ENCODE data around the gene RASA3.
A peak's percentile ranks its signal among the peaks of the same experiment; 100 is the strongest.
"Not testable (repeated sequence)": the region's sequence is repeated elsewhere in the genome, so short reads cannot be mapped to it uniquely, and the experiment has no call there.

RASA3 gene, protein sequence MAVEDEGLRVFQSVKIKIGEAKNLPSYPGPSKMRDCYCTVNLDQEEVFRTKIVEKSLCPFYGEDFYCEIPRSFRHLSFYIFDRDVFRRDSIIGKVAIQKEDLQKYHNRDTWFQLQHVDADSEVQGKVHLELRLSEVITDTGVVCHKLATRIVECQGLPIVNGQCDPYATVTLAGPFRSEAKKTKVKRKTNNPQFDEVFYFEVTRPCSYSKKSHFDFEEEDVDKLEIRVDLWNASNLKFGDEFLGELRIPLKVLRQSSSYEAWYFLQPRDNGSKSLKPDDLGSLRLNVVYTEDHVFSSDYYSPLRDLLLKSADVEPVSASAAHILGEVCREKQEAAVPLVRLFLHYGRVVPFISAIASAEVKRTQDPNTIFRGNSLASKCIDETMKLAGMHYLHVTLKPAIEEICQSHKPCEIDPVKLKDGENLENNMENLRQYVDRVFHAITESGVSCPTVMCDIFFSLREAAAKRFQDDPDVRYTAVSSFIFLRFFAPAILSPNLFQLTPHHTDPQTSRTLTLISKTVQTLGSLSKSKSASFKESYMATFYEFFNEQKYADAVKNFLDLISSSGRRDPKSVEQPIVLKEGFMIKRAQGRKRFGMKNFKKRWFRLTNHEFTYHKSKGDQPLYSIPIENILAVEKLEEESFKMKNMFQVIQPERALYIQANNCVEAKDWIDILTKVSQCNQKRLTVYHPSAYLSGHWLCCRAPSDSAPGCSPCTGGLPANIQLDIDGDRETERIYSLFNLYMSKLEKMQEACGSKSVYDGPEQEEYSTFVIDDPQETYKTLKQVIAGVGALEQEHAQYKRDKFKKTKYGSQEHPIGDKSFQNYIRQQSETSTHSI

DNA sequence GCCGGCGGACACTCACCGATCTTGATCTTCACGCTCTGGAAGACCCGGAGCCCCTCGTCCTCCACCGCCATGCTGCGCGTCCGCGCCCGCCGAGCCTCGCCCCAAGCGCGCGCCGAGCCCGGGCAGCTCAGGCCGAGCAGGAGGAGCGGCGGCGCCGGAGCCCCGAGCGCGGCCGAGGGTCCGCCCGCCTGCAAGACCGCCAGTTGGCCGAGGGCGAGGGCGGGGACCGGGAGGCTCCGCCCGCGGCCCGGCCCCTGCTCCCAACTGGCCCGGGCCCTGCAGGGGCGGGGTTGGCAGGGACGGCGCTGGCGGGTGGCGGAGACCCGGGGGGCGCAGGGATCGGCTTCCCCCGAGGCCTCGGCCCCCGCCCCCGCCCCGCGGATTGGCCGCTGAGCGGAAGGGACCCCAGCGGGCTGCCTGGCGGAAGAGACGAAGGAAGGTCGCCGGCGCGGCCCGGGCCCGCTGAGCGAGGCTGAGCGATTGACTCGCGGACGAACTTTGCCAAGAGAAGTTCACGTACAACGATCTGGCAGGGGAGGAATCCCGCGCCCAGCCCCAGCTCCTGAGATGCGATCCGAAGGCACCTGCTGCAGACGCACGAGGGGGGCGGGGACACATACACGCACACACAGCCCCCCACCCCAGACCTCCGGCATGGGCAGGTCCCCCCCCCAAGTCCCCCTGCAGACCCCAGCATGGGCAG, at the start of gene RASA3:
RASA3 (minus strand) TSS at position 205 of the 703 bp plus-strand sequence; CDS start at position 71, 134 bp downstream.
- H3K4me3 ChIP-seq (ENCODE audit: low read length) = peak within 1 kb of the TSS; percentile 67
- TF ChIP-seq ZNF274 (IDR thresholded peaks at IDR 0.05; ENCODE audit: low read depth, low read length) = no peak

DNA sequence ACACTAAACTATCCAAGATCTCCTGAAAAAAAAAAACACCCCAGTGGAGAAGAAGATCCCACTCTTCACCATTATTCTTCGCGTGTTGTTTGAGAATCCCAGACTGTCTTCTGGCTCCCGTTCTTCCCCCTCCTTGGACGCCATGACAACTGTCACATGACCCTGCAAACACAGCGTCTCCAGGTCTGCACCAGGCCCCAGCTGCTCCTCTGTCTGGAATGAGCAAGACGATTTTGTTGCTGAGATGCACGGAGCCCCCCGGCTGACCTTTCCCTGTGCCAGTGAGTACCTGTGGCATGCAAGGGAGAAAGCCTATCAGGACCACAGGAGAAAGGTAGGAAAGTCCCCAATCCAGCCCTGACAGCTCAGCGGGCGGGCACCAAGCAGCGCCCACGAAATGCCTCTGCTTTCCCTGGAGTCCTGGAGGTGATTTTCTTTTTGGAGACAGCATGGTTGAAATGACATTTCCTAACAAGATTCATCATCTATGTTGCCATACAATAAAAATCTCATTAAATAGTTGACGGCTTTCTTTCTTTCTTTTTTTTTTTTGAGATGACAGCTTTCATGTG, 46.8 kb upstream of the RASA3 start, which contains the start of gene CFAP97D2:
CFAP97D2 (plus strand) TSS at position 171 of the 572 bp plus-strand sequence; CDS start at position 245, 74 bp downstream.
- no peak for TF ChIP-seq ZNF274 (IDR thresholded peaks at IDR 0.05; ENCODE audit: low read depth, low read length)

DNA sequence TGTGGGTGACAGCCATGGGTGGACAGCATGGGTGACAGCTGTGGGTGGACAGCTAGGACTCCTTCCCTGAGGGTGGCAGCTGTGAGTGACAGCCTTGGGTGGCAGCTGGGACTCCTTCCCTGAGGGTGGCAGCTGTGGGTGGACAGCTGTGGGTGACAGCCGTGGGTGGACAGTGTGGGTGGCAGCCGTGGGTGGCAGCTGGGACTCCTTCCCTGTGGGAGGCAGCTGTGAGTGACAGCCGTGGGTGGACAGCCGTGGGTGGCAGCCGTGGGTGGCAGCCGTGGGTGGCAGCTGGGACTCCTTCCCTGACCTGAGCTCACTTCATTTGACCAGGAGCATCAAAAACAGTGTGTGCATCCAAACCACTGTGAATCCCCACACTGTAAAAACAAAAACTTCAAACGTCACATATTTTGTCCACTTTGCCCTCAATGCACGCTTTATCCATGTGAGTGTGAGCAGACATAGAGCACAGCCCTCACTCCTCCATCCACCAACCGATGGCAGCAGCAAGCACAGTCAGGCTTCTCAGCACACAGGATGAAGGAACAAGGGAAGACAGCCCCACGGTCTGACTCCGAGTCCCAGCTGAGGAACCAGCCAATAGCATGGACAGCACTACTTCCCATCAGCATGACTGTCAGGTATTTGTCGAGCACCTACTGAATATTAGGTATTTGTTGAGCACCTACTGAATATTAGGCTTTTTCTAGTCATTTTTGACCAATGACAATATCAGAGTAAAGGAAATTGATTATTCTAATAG, 45.0 kb upstream of the RASA3 start:
- H3K4me3 ChIP-seq (ENCODE audit: low read length) = no peak overlapping the region
- TF ChIP-seq ZNF274 (IDR thresholded peaks at IDR 0.05; ENCODE audit: low read depth, low read length) = no peak

More for the DNA sequence above, 46.8 kb upstream of the RASA3 start, which contains the start of gene CFAP97D2:
- no peak within 1 kb of the TSS for H3K4me3 ChIP-seq (ENCODE audit: low read length)

DNA sequence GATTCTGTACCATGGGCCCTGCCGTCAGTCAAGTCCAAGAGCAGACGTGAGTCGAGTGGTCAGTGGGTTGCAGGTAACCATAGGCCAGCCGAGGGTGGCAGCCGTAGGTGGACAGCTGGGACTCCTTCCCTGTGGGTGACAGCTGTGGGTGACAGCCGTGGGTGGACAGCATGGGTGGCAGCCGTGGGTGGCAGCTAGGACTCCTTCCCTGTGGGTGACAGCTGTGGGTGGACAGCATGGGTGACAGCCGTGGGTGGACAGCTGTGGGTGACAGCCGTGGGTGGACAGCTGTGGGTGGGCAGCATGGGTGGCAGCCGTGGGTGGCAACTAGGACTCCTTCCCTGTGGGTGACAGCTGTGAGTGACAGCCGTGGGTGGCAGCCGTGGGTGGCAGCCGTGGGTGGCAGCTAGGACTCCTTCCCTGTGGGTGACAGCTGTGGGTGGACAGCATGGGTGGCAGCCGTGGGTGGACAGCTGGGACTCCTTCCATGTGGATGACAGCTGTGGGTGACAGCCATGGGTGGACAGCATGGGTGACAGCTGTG, 44.0 kb upstream of the RASA3 start:
- not testable (repeated sequence) for H3K4me3 ChIP-seq (ENCODE audit: low read length)

DNA sequence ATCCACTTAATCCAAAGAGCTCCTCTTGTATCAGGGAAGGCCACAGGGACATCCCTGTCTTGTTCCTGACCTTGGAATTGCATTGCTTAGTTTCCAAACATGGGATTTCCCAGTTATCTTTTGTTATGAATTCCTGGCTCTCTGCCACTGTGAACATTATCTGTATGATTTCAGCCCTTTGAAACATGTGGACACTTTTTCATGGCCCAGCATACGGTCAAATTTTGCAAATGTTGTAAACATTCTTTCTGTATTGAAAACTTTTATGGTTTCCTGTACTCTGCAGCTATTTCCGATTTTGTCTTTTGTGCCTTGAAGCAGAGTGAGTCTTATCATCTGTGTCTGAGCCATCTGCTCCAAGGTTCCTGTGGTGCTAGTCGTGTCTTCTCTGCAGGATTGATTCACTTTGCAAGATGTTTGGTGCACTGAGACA, 42.1 kb upstream of the RASA3 start:
- H3K4me3 ChIP-seq (ENCODE audit: low read length) = no peak overlapping the region
- no peak for TF ChIP-seq ZNF274 (IDR thresholded peaks at IDR 0.05; ENCODE audit: low read depth, low read length)

DNA sequence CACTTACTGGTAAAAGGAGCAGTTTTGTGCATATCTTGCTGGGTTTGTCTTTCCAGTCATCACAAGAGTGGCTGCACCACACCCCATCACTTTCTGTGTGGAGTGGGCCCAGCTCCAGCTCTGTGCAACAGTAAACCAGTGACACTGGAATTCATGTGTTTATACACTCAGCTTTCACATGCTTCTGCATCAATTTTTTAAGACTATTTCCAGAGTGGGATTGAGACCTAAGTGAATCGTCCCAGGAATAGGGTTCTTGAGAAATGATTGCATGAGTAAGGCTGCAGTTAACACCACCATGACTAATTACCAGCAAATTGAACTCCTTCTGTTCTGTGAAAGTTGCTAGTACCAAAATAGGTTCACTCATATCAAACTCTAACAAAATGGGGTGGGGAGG, 41.3 kb upstream of the RASA3 start:
- H3K4me3 ChIP-seq (ENCODE audit: low read length) = no peak overlapping the region
- no peak for TF ChIP-seq ZNF274 (IDR thresholded peaks at IDR 0.05; ENCODE audit: low read depth, low read length)

DNA sequence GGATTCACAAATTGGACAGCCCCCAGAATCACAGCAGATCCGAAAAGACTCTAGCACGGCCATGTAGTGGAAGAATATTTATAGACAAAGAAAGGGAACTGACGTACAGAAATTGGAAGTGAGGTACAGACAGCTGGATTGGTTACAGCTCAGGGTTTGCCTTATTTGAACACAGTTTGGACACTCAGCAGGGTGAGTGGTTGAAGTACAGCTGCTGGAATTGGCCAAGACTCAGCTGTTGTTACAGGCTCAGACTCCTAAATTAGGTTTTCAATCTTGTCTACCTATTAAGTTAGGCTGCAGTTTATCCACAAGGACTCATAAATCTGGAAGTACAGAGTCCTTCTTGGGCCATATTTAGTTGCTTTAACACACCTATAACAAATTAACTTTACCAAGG, 40.8 kb upstream of the RASA3 start:
- no peak overlapping the region for H3K4me3 ChIP-seq (ENCODE audit: low read length)
- no peak for TF ChIP-seq ZNF274 (IDR thresholded peaks at IDR 0.05; ENCODE audit: low read depth, low read length)

DNA sequence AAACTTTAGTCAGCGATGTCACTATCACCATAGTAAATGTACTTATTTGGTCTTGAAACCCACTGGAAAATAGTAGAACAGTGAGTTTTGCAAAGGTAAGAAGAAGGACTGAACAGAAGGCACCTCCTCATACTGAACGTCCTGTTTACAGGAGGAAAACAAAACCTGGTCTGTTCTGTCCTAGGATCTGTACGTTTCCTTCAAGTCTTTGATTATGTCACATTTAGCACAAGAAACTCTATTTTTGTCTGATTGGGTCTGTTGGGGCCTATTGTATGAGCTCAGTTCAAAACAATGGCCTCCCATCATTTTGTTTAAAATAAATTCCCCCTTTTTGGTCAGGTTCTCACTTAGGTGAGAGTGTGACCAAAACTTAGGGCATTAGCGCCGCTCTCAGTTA, 35.5 kb upstream of the RASA3 start:
- H3K4me3 ChIP-seq (ENCODE audit: low read length) = no peak overlapping the region
- TF ChIP-seq ZNF274 (IDR thresholded peaks at IDR 0.05; ENCODE audit: low read depth, low read length) = no peak

DNA sequence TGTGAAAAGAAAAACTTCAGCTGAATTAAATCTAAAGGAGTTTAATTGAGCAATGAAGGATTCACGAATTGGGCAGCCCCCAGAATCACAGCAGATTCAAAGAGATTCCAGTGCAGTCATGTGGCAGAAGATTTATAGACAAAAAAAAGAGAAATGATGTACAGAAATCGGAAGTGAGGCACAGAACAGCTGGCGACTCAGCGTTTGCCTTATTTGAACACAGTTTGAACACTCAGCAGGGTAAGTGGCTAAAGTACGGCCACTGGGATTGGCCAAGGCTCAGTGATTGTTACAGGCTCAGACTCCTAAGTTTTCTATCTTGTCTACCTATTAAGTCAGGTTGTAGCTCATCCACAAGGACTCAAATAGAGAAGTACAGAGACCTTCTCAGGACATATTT, 35.0 kb upstream of the RASA3 start:
- no peak overlapping the region for H3K4me3 ChIP-seq (ENCODE audit: low read length)
- no peak for TF ChIP-seq ZNF274 (IDR thresholded peaks at IDR 0.05; ENCODE audit: low read depth, low read length)

DNA sequence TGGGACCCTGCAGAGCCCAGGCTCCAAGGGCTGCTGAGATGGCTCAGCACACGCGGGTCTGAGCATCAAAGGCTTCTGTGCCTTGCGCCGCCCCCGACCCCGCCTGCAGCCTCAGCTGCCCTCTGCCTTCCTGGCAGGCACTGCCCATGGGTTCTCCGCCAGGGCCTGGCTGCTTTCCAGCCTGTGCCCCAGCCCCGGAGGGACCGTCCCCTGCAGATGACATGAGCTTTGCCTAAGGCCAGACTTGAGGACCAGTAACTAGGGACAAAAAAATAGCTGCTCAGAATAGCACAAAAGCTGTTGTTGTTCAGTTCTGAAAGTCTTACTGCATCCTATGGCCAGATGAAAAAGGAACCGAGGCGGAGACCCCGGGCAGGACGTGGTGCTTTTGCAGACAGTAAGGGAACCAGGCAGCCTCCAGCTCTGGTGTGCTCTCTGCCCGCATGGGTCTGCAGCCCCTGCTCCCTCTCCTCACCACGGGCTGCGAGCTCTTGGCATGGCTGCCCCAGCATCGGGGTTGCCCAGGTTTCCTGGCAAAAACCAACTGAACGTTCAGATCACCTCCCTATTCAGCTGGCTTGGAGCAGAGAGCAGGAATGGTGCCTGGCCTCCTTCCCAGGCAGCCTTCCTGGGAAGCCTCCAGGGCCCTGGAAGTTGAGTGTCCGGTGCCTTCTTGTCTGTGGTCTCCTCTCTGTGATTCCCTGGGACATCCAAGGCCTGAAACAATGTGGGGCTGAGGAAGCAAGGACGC, 34.1 kb upstream of the RASA3 start:
- no peak for TF ChIP-seq ZNF274 (IDR thresholded peaks at IDR 0.05; ENCODE audit: low read depth, low read length)
- no peak overlapping the region for H3K4me3 ChIP-seq (ENCODE audit: low read length)

DNA sequence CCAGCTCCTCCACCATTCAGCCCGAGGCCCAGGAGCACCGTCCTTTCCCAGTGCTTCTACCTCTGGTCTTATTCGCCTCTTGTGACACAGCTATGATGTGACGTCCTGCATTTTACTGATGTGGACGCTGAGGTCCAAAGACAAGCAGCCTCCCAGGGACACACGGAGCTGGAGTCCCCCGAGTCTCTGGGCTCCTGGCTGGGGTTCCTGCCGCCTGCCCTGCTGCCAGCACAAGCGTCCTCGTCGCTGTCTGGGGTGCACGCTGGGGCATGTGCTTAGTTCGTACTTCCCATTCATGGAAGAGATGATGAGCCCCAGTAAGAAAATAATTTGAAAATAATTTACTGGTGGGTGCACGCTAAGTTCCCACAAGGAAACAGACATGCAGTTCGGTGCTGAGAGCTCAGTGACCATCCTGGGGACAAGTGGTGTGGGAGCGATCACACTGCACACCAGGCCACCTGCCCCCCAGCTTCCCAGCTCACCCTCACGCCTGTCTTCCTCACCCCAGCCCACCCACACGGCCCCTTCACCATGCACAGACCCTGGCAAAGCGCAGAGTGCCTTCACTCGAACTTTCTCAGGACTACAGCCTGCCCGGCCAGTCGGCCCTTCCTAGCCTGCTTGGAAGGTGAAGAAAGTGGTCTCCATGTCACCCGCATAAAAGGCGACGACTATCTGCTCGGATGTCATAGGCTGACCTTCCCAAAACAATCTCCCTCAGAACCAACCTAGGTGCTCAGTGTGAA, 32.4 kb upstream of the RASA3 start:
- no peak overlapping the region for H3K4me3 ChIP-seq (ENCODE audit: low read length)
- no peak for TF ChIP-seq ZNF274 (IDR thresholded peaks at IDR 0.05; ENCODE audit: low read depth, low read length)

DNA sequence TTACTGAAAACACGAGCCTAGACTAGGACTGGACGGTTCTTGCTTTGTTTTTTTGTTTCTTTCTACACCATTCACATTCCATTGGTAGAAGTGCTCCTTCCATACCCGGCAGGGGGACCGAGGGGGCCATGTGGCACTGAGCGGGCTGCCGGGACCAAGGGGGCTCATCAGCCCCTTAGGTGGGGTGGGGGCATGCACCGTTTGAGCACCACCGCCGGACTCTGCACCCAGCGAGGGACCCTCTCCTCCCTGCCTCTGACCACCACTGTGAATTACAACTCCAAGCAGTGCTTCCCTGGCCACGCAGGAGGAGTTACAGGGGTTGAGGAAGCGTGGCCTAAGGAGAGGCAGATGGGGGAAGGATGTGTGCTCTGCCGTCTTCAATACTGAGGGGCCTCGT, 31.6 kb upstream of the RASA3 start:
- H3K4me3 ChIP-seq (ENCODE audit: low read length) = no peak overlapping the region
- no peak for TF ChIP-seq ZNF274 (IDR thresholded peaks at IDR 0.05; ENCODE audit: low read depth, low read length)
